Immature natural killer cell (primary cell): ENCODE data around the gene PIK3R1. TPM values are rescaled to one million over a fixed set of nuclear protein-coding genes. Genes with fewer than 3 reads are reported as not detected.

Experiments
- DNase-seq, 3 donors: peaks; one replicate each; pipeline ENCODE4 v3.0.0; 2022; ENCODE audit warnings: mixed read lengths in 1 of 3
- H3K27ac Mint-ChIP-seq, 6 donors: one replicate each; pipeline ENCODE4 v1.8.0; 2020; ENCODE audit warnings: mixed read lengths in 6 of 6, mild to moderate bottlenecking in 5 of 6, inconsistent platforms in 4 of 6, moderate library complexity in 3 of 6
- H3K27me3 Mint-ChIP-seq, 3 donors: one replicate each; pipeline ENCODE4 v1.8.0; 2020 to 2021; ENCODE audit warnings: low read depth in 3 of 3, mild to moderate bottlenecking in 3 of 3, mixed read lengths in 3 of 3, moderate library complexity in 3 of 3, inconsistent platforms in 1 of 3
- H3K36me3 Mint-ChIP-seq, 3 donors: one replicate each; pipeline ENCODE4 v1.8.0; 2020; ENCODE audit warnings: mixed read lengths in 3 of 3, inconsistent platforms in 2 of 3, mild to moderate bottlenecking in 2 of 3
- H3K4me1 Mint-ChIP-seq, 2 donors: one replicate each; pipeline ENCODE4 v1.8.0; 2020; ENCODE audit warnings: inconsistent platforms in 2 of 2, mild to moderate bottlenecking in 2 of 2, mixed read lengths in 2 of 2, moderate library complexity in 1 of 2
- H3K4me3 Mint-ChIP-seq, 5 donors: one replicate each; pipeline ENCODE4 v1.8.0; 2020; ENCODE audit warnings: mild to moderate bottlenecking in 5 of 5, mixed read lengths in 5 of 5, inconsistent platforms in 3 of 5, moderate library complexity in 3 of 5
- H3K9me3 Mint-ChIP-seq, 6 donors: one replicate each; pipeline ENCODE4 v1.8.0; 2020; ENCODE audit warnings: mild to moderate bottlenecking in 6 of 6, mixed read lengths in 6 of 6, inconsistent platforms in 4 of 6, moderate library complexity in 3 of 6
- polyA plus RNA-seq, 3 donors: library from polyadenylated mRNA; unstranded; fragments of 300-500 nt; fragmentation: Illumina TruSeq; gene quantifications; one replicate each; pipeline ENCODE4 v1.2.3, GENCODE V29; 2021

PIK3R1 gene
- polyA plus RNA-seq, 3 donors from 2014 or later, result 62.7 to 80.0 (median 66.8) TPM

DNA sequence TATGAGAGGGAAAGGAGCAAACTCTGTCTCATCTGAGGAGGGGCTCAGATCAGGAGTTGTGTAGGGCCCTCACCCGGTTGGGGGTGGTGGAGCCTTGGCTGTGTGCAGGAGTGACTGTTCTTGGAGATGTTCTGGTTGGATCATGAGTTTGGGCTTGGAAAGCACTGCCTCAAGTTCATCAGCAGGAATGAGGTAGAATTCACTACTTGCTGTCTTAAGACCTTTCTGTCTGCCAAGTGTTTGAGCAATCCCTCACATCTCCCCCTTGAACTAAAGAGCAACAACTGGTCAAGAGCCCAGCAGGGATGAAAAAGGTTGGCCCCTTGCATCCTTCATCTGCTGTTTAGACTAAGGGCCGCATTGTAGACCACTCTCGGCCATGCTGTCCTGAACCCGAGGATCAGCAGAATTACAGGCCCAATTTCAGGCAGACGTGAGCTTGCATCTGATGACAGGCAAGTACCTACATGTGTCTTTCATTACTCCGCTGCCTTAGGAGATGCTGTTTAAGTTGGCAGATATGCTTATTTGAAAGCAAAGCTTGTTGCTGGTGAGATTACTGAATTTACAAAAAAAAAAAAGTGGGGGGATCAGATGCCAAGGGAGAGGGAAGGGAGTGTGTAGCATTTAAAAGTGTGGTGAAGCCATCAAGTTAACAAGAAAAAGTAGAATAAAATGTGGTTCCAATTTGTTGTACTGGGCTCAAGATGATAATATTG, 36.4 kb downstream of the PIK3R1 start:
- DNase-seq, result no peak
- Mint-ChIP-seq H3K27ac (peak overlapping the region; percentile 67 to 93 (median 92)), H3K27me3 (peaks cover 0 to 6% (median 0%) of the 10 kb centered on the region in 3 donors), H3K4me3 (peak overlapping the region in 4 of 5 donors; percentile 7 to 48 (median 16)), H3K36me3 (no peaks in the 10 kb centered on the region), H3K4me1 (peaks cover 86 to 96% of the 10 kb centered on the region in 2 donors), H3K9me3 (no peaks in the 10 kb centered on the region)

DNA sequence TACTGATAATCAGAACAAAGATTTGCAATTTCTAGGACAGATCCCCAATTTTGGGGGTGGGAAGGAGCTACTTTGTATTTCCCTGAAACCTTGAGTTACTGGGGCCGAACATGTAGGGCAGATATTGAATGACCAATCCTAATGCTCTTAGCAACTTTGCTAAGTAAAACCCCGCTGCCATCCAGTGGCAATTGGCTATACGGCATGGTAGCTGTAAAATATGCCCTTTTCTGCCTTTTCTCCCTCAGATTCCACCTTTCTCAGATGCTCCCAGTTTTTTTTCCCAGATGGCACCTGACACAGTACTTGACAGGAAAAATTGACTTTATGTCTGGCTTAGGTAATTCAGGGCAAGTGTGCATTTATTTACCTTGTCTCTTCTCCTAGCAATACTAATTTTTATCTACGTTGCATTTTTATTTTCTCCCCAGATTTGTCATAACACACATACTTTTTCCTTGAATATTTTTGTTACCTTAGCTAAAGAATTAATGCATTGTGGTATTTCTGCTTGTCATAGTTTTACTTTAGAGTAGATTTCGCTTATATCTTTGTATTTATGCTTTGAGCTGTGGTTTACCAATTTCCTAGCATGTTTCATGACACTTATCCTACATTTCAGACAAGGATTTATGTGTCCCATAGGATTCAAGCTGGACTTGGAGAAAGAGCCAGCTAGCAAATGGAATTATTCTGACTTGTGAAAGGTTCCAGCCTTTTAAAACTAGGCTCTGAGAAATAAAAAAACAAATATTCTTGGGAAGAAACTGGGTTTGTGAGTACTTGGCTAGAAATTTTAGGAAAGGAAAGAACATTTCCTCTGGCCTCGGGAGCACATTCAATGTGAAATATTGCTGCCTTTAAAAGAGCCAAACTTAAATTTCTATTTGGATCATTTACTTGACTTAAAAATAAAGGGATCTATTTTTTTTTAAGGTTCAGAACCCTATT, 37.4 kb downstream of the PIK3R1 start:
- DNase-seq, result peak in 2 of 3 donors; percentile 48 to 57
- no peaks in the 10 kb centered on the region for H3K36me3 Mint-ChIP-seq
- peaks cover 89 to 99% of the 10 kb centered on the region in 2 donors for H3K4me1 Mint-ChIP-seq
- H3K9me3 Mint-ChIP-seq, result no peaks in the 10 kb centered on the region
- peaks cover 0 to 6% (median 0%) of the 10 kb centered on the region in 3 donors for H3K27me3 Mint-ChIP-seq
- H3K4me3 Mint-ChIP-seq, result peak overlapping the region in 2 of 5 donors; percentile 23 to 25
- peak overlapping the region; percentile 67 to 93 (median 92) for H3K27ac Mint-ChIP-seq

DNA sequence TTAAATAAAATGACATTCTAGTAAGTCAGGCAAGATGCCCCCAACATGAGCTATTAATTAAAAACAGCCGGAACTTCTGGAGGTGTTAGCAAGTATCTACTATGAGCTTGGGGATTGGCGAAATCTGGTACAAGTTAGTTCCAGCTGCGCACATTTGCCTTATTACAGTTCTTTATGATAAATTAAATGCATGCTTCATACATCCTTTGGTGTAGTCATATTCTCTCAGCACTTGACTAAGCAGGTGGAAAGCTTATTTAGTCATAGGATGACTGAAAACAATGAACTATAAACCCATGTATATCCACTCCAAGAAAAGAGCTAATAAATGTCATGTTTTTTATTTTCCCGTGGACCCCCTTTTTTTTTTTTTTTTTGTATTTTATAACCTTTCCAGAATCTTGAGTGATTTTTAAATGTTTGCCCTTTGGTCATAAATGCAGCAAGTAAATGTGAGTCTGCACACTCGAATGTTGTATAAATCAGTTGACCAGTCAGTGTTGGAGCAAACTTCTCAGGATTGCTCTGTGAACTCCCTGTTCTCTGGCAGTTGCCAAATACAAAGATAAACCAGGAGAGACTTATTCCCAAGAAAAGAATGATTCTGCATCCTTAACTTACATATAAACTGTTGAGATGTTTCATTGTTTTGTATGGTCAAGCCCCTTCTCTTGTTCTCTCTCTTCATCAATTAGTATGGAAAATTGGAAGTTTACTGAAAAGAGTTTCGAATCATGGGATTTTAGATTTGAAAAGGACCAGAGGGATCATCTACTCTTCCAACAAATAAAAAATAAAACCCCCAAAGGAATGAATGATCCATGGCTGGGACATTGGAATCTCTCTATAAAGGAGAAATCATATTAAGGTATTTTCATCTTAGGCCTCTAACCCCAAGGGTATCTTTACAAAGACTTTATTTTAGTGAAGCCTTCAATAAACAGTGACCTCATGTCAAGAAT, 38.3 kb downstream of the PIK3R1 start:
- H3K4me3 Mint-ChIP-seq, result peak overlapping the region in 1 of 5 donors; percentile 12
- DNase-seq, result no peak
- H3K27ac Mint-ChIP-seq, result peak overlapping the region; percentile 19 to 80 (median 52)
- peaks cover 0 to 6% (median 0%) of the 10 kb centered on the region in 3 donors for H3K27me3 Mint-ChIP-seq
- H3K9me3 Mint-ChIP-seq, result no peaks in the 10 kb centered on the region
- no peaks in the 10 kb centered on the region for H3K36me3 Mint-ChIP-seq
- H3K4me1 Mint-ChIP-seq, result peaks cover 88 to 99% of the 10 kb centered on the region in 2 donors

DNA sequence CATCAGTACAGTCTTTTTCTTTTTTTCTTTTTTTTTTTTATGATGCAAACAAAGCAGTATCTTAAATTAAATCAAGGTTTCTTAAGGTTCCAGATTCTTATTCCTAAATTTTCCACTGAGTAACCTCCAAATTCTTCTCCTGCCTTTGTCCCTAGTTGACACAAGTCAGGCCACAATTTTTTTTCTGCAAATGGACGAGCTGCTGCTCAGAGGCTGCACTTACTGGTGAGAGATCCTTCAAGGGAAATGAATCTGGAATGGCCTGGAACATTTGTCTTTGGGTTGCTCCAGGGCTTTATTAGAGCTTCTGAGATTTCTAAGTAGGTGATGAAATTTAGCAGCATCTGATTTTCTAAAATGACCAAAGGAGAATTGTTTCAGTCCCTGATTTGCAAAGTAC, 39.3 kb downstream of the PIK3R1 start:
- H3K9me3 Mint-ChIP-seq, result no peaks in the 10 kb centered on the region
- H3K27ac Mint-ChIP-seq, result peak overlapping the region; percentile 79 to 95 (median 83)
- H3K4me3 Mint-ChIP-seq, result peak overlapping the region in 4 of 5 donors; percentile 68 to 81 (median 76)
- peaks cover 88 to 99% of the 10 kb centered on the region in 2 donors for H3K4me1 Mint-ChIP-seq
- peaks cover 0 to 5% (median 0%) of the 10 kb centered on the region in 3 donors for H3K27me3 Mint-ChIP-seq
- no peak for DNase-seq
- no peaks in the 10 kb centered on the region for H3K36me3 Mint-ChIP-seq

DNA sequence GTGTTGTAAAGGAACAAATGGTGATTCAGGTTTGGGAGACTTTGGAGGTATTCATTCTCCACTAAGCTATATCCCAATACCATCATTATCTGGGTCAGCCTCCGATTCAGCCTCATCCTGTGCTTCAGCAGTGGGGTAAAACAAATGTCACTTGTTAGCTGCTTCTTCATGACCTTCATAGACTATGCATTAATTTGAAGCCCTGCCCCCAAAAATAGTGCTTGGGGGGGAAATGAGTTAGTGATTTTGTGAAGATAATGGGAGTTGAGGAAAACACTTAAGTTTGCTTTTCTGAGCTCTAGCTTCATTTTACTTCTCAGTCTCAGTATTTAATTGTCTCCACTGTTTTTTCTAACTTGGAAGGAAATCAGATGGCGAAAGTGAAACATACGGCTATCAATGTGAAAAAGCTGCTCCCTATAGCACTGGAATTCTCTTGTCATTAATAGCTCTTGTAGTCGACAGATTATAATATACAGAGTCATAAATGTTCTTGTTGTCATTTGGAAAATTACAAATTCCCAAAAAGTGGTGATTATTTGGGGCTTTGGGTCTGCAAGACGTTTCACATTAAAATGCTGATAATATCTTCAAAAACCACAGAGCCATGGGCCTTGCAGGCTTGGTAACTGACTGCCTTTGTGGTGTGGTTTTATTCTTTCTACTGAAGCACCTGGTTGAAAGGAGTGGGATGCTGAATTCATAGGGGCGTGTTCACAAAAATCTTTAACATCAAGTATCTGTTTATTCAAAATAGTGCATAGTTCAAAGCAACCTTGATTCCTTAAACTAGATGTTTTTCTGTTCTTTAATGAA, 40.0 kb downstream of the PIK3R1 start:
- H3K27ac Mint-ChIP-seq, result peak overlapping the region; percentile 79 to 95 (median 83)
- peaks cover 0 to 4% (median 1%) of the 10 kb centered on the region in 3 donors for H3K27me3 Mint-ChIP-seq
- peaks cover 88 to 99% of the 10 kb centered on the region in 2 donors for H3K4me1 Mint-ChIP-seq
- peak; percentile 41 to 53 (median 48) for DNase-seq
- peak overlapping the region; percentile 68 to 81 (median 75) for H3K4me3 Mint-ChIP-seq
- no peaks in the 10 kb centered on the region for H3K9me3 Mint-ChIP-seq
- H3K36me3 Mint-ChIP-seq, result no peaks in the 10 kb centered on the region

DNA sequence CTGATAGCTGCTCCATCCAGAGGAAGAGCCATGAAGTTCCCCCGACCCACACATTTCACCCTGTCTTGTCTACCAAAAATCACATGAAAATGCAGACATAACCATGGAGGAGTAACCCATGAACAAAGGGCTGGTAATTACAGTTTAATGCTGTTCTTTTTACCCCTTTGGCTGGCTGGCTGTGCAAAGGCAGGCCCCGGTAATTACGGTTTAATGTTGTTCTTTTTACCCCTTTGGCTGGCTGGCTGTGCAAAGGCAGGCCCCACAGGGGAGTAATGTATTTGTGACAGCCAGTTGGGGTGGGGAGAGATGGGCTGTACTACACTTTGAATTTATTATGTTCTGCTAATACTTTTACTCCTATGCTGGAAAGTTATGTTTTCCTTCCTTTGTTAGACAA, 41.7 kb downstream of the PIK3R1 start:
- Mint-ChIP-seq H3K27ac (peak overlapping the region; percentile 77 to 86 (median 82)), H3K27me3 (peaks cover 0 to 4% (median 1%) of the 10 kb centered on the region in 3 donors), H3K9me3 (no peaks in the 10 kb centered on the region), H3K36me3 (no peaks in the 10 kb centered on the region), H3K4me1 (peaks cover 82 to 99% of the 10 kb centered on the region in 2 donors), H3K4me3 (peak overlapping the region in 1 of 5 donors; percentile 12)
- DNase-seq, result no peak

DNA sequence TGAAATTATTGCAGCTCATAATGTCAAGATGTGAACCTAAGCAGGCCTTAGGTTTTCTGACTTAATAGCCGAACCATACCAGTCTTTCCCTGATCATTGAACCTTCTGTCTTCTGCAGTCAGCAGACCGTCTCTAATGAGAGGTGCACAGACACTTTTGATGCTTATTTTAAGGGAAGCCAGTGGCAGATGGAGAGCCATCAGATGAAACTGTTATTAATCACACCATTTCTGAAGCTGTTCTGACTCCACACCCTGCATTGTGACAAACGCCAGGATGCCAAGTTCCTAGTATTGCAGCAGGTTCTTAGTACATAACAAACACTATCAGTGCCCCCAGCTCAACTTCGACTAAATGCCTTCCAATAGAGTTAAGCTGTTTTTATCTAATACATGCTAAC, 43.0 kb downstream of the PIK3R1 start:
- Mint-ChIP-seq H3K36me3 (no peaks in the 10 kb centered on the region), H3K4me3 (peak overlapping the region in 2 of 5 donors; percentile 20 to 23), H3K9me3 (no peaks in the 10 kb centered on the region), H3K27ac (peak overlapping the region; percentile 3 to 80 (median 59)), H3K27me3 (peaks cover 0 to 4% (median 1%) of the 10 kb centered on the region in 3 donors), H3K4me1 (peaks cover 76 to 94% of the 10 kb centered on the region in 2 donors)
- DNase-seq, result no peak

DNA sequence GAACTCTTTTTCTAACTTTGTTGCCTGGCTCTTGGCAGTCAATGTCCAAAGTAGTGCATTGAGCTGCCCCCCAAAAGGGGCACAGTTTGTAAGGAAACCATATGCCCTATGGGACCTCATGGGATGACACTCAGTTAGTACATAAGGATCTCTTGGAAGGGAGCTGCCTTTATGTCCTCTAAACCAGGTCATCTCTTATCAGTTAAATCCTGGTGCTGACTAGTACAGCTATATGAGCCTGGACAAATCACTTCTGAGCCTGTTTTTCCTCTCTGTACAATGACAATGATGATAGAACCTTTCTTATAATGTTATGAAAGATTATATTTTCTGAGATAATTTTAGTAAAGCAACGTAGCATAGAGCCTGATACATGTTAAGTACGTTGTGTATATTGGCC, 44.1 kb downstream of the PIK3R1 start:
- peak overlapping the region in 4 of 6 donors; percentile 22 to 90 (median 64) for H3K27ac Mint-ChIP-seq
- H3K27me3 Mint-ChIP-seq, result peaks cover 0 to 2% (median 1%) of the 10 kb centered on the region in 3 donors
- H3K9me3 Mint-ChIP-seq, result no peaks in the 10 kb centered on the region
- H3K4me3 Mint-ChIP-seq, result no peak overlapping the region
- no peaks in the 10 kb centered on the region for H3K36me3 Mint-ChIP-seq
- H3K4me1 Mint-ChIP-seq, result peaks cover 78 to 94% of the 10 kb centered on the region in 2 donors
- no peak for DNase-seq

DNA sequence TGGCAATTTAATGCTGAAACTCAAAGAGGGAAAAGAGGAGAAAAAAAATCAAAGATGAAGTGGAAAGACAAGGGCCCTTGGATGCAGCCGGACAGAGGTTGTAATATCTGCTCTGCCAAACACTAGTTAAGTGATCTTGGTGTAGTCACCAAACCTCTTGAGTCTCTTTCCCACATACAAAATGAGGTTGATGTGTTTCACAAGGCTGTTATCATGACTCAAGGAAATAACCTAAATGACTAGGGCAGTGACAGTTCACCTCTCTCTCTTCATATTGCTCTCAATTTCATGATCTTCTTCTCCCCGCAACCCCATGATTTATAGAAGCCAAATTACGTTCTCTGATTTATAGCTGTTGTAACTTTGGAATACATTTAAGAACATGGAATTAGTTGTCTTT, 44.9 kb downstream of the PIK3R1 start:
- peak in 1 of 3 donors; percentile 36 for DNase-seq
- Mint-ChIP-seq H3K27ac (peak overlapping the region; percentile 2 to 90 (median 64)), H3K4me3 (peak overlapping the region in 1 of 5 donors; percentile 3), H3K9me3 (no peaks in the 10 kb centered on the region), H3K36me3 (no peaks in the 10 kb centered on the region), H3K27me3 (peaks cover 0 to 5% (median 1%) of the 10 kb centered on the region in 3 donors), H3K4me1 (peaks cover 78 to 94% of the 10 kb centered on the region in 2 donors)

DNA sequence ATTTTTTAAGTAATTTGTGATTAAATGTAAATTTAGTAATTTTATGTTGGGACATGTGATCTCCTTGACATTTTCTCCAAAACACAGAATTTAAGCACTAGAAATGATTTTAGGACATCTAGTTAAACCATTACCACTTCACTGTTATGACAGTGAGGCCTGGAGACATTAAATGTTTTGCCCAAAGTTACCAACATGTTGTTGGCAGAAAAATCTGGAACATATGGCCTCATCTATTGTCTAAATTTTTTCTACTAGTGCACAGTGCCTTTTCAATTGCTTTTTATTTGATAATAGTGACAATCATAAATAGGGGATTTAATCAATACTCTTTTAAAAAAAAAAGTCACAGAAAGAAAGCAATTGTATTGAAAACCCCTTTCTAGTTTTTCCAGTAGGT, 45.6 kb downstream of the PIK3R1 start:
- Mint-ChIP-seq H3K27ac (peak overlapping the region in 4 of 6 donors; percentile 80 to 90 (median 84)), H3K4me3 (no peak overlapping the region), H3K4me1 (peaks cover 80 to 94% of the 10 kb centered on the region in 2 donors), H3K9me3 (no peaks in the 10 kb centered on the region), H3K36me3 (no peaks in the 10 kb centered on the region), H3K27me3 (peaks cover 0 to 5% (median 1%) of the 10 kb centered on the region in 3 donors)
- no peak for DNase-seq

DNA sequence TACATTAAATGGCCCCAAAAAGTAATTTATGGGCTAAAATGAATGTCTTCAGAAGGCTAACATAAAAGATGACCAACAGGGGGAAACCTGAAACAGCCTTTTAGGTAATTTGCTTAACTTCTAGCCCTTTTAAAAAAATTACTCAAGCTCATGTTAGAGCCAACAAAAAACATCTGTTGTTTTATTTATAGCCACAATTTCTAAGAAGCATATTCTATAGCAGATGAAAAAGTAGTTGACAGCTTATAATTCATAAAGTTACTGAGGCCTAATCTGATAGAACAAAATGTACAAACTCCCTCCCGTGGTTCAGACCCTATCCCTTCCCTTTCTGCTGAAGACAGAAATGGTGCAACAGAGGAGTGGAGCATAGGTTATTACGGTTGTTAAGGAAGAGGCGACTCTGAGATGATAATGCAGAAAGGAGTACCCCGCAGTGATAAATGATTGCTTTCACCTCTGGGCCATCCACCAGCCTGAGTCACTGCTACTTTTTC, 46.1 kb downstream of the PIK3R1 start:
- Mint-ChIP-seq H3K36me3 (no peaks in the 10 kb centered on the region), H3K4me3 (peak overlapping the region in 1 of 5 donors; percentile 7), H3K27ac (peak overlapping the region; percentile 63 to 90 (median 82)), H3K27me3 (peaks cover 0 to 5% (median 1%) of the 10 kb centered on the region in 3 donors), H3K9me3 (no peaks in the 10 kb centered on the region), H3K4me1 (peaks cover 80 to 94% of the 10 kb centered on the region in 2 donors)
- no peak for DNase-seq
